CD4-positive, alpha-beta memory T cell (primary cell): ENCODE data around the gene TMEM140. TPM values are rescaled to one million over a fixed set of nuclear protein-coding genes. Genes with fewer than 3 reads are reported as not detected.
A peak's percentile ranks its signal among the peaks of the same experiment; 100 is the strongest.
"Not testable (repeated sequence)": the region's sequence is repeated elsewhere in the genome, so short reads cannot be mapped to it uniquely, and the experiment has no call there.

Experiments used
- CTCF ChIA-PET: fragments of 350-600 bp; sonication (Branson Sonifier 250); formaldehyde crosslinking; loops from one replicate; lab custom pipeline; 2021; ENCODE audit warnings: inconsistent platforms; ENCODE audit not compliant: partially characterized antibody; lab: Charles Lee
- POLR2A ChIA-PET: fragments of 350-600 bp; sonication (Branson Sonifier 250); formaldehyde crosslinking; loops from one replicate; lab custom pipeline; 2021; ENCODE audit not compliant: partially characterized antibody; lab: Charles Lee
- DNase-seq, 5 donors: peaks; one replicate each; pipeline versions ENCODE4 v3.0.0 to v3.0.0-alpha.2; 2020 to 2022; ENCODE audit warnings: mixed read lengths in 1 of 5
- H3K27ac ChIP-seq: one replicate; pipeline ENCODE4 v1.7.0; 2013; ENCODE audit warnings: low read depth, low read length
- H3K27me3 ChIP-seq: 2 replicates; pipeline ENCODE4 v1.7.0; 2013; ENCODE audit warnings: mild to moderate bottlenecking, low read length, moderate library complexity; ENCODE audit not compliant: insufficient read depth
- H3K36me3 ChIP-seq: 2 replicates; pipeline ENCODE4 v1.7.0; 2013; ENCODE audit warnings: mild to moderate bottlenecking, low read length, moderate library complexity; ENCODE audit not compliant: insufficient read depth
- H3K4me1 ChIP-seq: 2 replicates; pipeline ENCODE4 v1.7.0; 2013; ENCODE audit warnings: mild to moderate bottlenecking, low read length, moderate library complexity; ENCODE audit not compliant: insufficient read depth
- H3K4me3 ChIP-seq, 2 donors: one replicate each; pipeline ENCODE4 v1.7.0; 2013; ENCODE audit warnings: low read length in 2 of 2, mild to moderate bottlenecking in 1 of 2
- H3K9me3 ChIP-seq, 2 donors: one replicate each; pipeline ENCODE4 v1.7.0; 2013; ENCODE audit warnings: low read length in 2 of 2, control low read depth in 1 of 2; ENCODE audit not compliant: control insufficient read depth in 1 of 2
- H3K27ac Mint-ChIP-seq, 7 donors: one replicate each; pipeline ENCODE4 v1.8.0; 2020 to 2021; ENCODE audit warnings: mixed read lengths in 7 of 7, mild to moderate bottlenecking in 6 of 7, inconsistent platforms in 3 of 7, moderate library complexity in 3 of 7
- H3K27me3 Mint-ChIP-seq, 2 donors: one replicate each; pipeline ENCODE4 v1.8.0; 2020 to 2021; ENCODE audit warnings: mixed read lengths in 2 of 2
- H3K36me3 Mint-ChIP-seq, 2 donors: one replicate each; pipeline ENCODE4 v1.8.0; 2020 to 2021; ENCODE audit warnings: mixed read lengths in 2 of 2, inconsistent platforms in 1 of 2, mild to moderate bottlenecking in 1 of 2
- H3K4me1 Mint-ChIP-seq, 4 donors: one replicate each; pipeline ENCODE4 v1.8.0; 2020 to 2021; ENCODE audit warnings: mixed read lengths in 4 of 4, mild to moderate bottlenecking in 1 of 4
- H3K4me3 Mint-ChIP-seq, 8 donors: one replicate each; pipeline ENCODE4 v1.8.0; 2020 to 2021; ENCODE audit warnings: mixed read lengths in 8 of 8, mild to moderate bottlenecking in 7 of 8, moderate library complexity in 6 of 8, inconsistent platforms in 3 of 8
- H3K9me3 Mint-ChIP-seq, 8 donors: one replicate each; pipeline ENCODE4 v1.8.0; 2020 to 2021; ENCODE audit warnings: mixed read lengths in 8 of 8, mild to moderate bottlenecking in 5 of 8, inconsistent platforms in 3 of 8, moderate library complexity in 1 of 8
- intact Hi-C: fragments of 100-400 bp; cut with micrococcal nuclease; formaldehyde crosslinking; loops from one replicate; pipeline ENCODE4 v1.15.1; 2023
- polyA plus RNA-seq, 2 donors: library from polyadenylated mRNA; unstranded; fragments of 300-500 nt; fragmentation: Illumina TruSeq; gene quantifications; one replicate each; pipeline ENCODE4 v1.2.3, GENCODE V29; 2021
- total RNA-seq, 2 experiments: library from RNA; stranded (reverse); gene quantifications; one replicate each; pipeline ENCODE4 v1.2.3, GENCODE V29; 2021

Gene TMEM140
- total and polyA plus RNA-seq, 4 experiments from 2014 or later = 13.6 to 31.3 (median 29.6) TPM

- Histone ChIP-seq H3K27ac (peak overlapping the region; percentile 85), H3K36me3 (no peaks in the 10 kb centered on the region), H3K4me3 (peak overlapping the region; percentile 59 to 71), H3K9me3 (no peaks in the 10 kb centered on the region), H3K4me1 (peaks cover 27% of the 10 kb centered on the region), H3K27me3 (no peaks in the 10 kb centered on the region)
- Mint-ChIP-seq H3K4me3 (peak overlapping the region; percentile 96 to 99 (median 98)), H3K36me3 (peaks cover 14 to 21% of the 10 kb centered on the region in 2 donors), H3K9me3 (no peaks in the 10 kb centered on the region), H3K27ac (peak overlapping the region; percentile 92 to 99 (median 99)), H3K27me3 (no peaks in the 10 kb centered on the region), H3K4me1 (peaks cover 13 to 46% (median 30%) of the 10 kb centered on the region in 4 donors)
- intact Hi-C loops = loop anchor here (1.0 to 2.0 kb wide), 11 partner anchors 41 to 771 kb away; partner anchors contain the start of genes AGBL3, AKR1B1, BPGM and CNOT4
- CTCF ChIA-PET = interaction anchor here (0.9 to 3.1 kb wide), 6 partner anchors 8 to 565 kb away, joined by 3 to 12 read pairs (median 4); partner anchors contain the start of genes AGBL3 and TMEM140
- POLR2A ChIA-PET = interaction anchor here (0.6 to 3.6 kb wide), 9 partner anchors 13 to 896 kb away, joined by 3 to 40 read pairs (median 5); partner anchors contain the start of genes AGBL3, CYREN, NUP205 and SLC35B4
- DNase-seq = no peak
These were observed 63.0 kb downstream of the TMEM140 start for GRCh38 chr7:135210888-135211178.

DNA sequence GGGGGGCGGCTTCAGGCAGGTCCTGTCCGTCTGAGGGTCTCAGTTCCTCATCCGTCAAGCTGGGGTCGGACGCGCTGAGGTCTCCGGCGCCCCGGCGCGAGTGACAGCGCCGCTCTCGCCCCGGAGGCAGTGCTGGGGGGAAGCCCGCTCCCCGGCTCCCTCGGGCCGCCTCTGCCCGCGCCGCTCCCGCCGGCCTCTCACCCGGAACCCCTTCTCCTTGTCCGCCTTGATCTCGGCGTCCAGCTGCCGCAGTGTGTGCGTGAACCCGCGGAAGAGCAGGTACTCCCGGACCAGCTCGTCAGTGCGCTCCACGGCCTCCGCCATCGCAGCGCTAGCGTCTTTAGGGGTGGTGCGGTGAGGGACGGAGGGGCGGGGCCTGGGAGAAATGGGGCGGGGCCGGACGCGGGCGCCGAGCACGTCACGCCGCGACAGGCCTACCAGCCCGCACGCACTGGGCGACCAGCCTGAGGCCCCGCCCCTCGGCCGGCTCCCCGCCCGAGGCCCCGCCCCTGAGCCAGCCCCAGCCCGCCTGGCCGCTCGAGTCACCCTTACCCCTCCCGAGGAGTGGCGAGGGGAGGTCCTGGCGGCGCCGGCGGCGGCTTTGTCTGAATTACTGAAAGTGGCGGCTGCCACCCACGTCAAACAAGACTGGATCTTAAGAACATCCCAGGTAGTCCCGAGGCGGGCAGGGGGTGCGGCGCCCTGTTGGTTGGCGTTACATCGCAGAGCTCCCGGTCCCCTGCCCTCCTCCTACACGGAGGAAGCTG is 63.5 kb downstream of the TMEM140 start, which contains the start of gene WDR91:
Gene WDR91, minus strand, starts transcription at position 348 of the 767 bp plus-strand sequence. Its CDS starts 24 bp downstream, at position 324.
- CTCF ChIA-PET = interaction anchor here (0.7 to 3.1 kb wide), 6 partner anchors 22 to 566 kb away, joined by 4 to 12 read pairs (median 4); partner anchors contain the start of genes AGBL3 and TMEM140
- Mint-ChIP-seq H3K4me1 (peaks cover 13 to 46% (median 28%) of the 10 kb centered on the region in 4 donors), H3K4me3 (peak within 1 kb of the TSS; percentile 96 to 99 (median 98)), H3K9me3 (no peaks in the 10 kb centered on the region), H3K27me3 (no peaks in the 10 kb centered on the region), H3K36me3 (peaks cover 10 to 16% of the 10 kb centered on the region in 2 donors), H3K27ac (peak within 1 kb of the TSS; percentile 92 to 99 (median 99))
- peak within 1 kb of the TSS; percentile 71 to 80 for H3K4me3 ChIP-seq
- H3K36me3 ChIP-seq = no peaks in the 10 kb centered on the region
- DNase-seq = peak; percentile 89 to 95 (median 90)
- H3K4me1 ChIP-seq = peaks cover 27% of the 10 kb centered on the region
- H3K27me3 ChIP-seq = no peaks in the 10 kb centered on the region
- POLR2A ChIA-PET = interaction anchor here (0.6 to 3.6 kb wide), 10 partner anchors 42 to 896 kb away, joined by 3 to 40 read pairs (median 4); partner anchors contain the start of genes AGBL3, CYREN, NUP205 and SLC35B4
- H3K27ac ChIP-seq = peak within 1 kb of the TSS; percentile 85
- no peaks in the 10 kb centered on the region for H3K9me3 ChIP-seq
- intact Hi-C loops = loop anchor here (1.0 to 2.0 kb wide), 11 partner anchors 41 to 771 kb away; partner anchors contain the start of genes AGBL3, AKR1B1, BPGM and CNOT4

DNA sequence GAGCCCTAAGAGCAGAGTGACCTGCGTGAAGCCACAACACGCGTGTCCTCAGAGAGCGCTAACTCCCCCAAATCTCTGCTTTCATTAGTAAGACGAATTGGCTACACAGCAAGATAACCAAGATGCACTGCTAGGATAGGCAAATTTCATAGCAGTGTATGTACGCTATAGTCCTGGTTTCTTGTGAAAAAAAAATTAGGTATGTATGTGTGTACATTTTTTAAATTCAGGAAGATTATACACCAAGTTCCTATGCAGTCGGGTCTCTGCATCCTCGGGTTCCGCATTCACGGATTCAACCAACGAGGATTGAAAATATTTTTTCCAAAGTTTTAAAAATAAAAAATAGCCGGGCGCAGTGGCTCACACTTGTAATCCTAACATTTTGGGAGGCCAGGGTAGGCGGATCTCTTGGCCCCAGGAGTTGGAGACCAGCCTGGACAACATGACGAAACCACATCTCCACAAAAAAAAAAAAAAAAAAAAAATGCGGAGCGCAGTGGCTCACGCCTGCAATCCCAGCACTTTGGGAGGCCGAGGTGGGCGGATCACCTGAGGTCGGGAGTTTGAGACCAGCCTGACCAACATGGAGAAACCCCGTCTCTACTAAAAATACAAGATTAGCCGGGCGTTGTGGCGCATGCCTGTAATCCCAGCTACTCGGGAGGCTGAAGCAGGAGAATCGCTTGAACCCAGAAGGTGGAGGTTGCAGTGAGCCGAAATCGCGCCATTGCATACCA is 64.2 kb downstream of the TMEM140 start:
- not testable (repeated sequence) for H3K9me3 ChIP-seq, DNase-seq, H3K27me3 Mint-ChIP-seq, H3K9me3 Mint-ChIP-seq, H3K36me3 ChIP-seq, H3K27me3 ChIP-seq
- Mint-ChIP-seq H3K27ac (peak overlapping the region; percentile 88 to 96 (median 92)), H3K4me1 (peaks cover 11 to 44% (median 26%) of the 10 kb centered on the region in 4 donors), H3K36me3 (peaks cover 8 to 14% of the 10 kb centered on the region in 2 donors), H3K4me3 (peak overlapping the region; percentile 91 to 99 (median 98))
- intact Hi-C loops = loop anchor here (1.0 to 2.0 kb wide), 11 partner anchors 42 to 770 kb away; partner anchors contain the start of genes AGBL3, AKR1B1, BPGM and CNOT4
- Histone ChIP-seq H3K4me3 (peak overlapping the region; percentile 71 to 80), H3K4me1 (peaks cover 27% of the 10 kb centered on the region), H3K27ac (peak overlapping the region; percentile 70)
- ChIA-PET CTCF (interaction anchor here (0.7 to 1.4 kb wide), 3 partner anchors 41 to 566 kb away, joined by 4 to 6 read pairs (median 5); partner anchors contain the start of gene TMEM140), POLR2A (interaction anchor here (1.0 to 3.6 kb wide), 8 partner anchors 42 to 895 kb away, joined by 3 to 40 read pairs (median 4); partner anchors contain the start of genes AGBL3, CYREN, SLC35B4 and TMEM140)

DNA sequence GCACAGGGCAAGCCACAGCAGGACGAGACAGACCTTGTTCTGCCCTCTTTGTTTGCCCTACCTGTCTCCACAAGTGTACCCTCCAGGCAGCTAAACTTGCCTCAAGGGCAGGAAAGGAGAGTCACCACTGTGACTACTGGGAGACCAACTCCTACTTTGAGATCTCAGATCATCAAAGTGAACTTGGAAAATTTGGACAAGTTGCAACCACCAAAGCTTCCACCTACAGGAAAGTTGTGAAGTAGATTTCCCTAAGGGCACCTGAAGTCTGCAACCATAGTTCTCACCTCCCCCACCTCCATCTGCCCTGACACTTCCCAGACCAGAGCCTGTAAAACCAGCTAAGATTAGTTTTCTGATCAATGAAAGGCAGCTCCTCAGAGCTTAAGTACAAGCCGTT is 66.0 kb downstream of the TMEM140 start:
- intact Hi-C loops = no loop called here
- ChIA-PET POLR2A (interaction anchor here (0.7 kb wide), 1 partner anchor 43 kb away, joined by 4 read pairs; the partner anchor contains the start of gene CYREN), CTCF (interaction anchor here (1.2 to 2.2 kb wide), 3 partner anchors 43 to 228 kb away, joined by 3 to 10 read pairs (median 4); partner anchors contain the start of genes AGBL3 and CYREN)
- peaks cover 19% of the 10 kb centered on the region for H3K4me1 ChIP-seq
- no peak overlapping the region for H3K27ac ChIP-seq
- H3K27me3 Mint-ChIP-seq = peaks cover 2 to 4% of the 10 kb centered on the region in 2 donors
- no peaks in the 10 kb centered on the region for H3K36me3 ChIP-seq
- no peak overlapping the region for H3K4me3 ChIP-seq
- H3K4me3 Mint-ChIP-seq = peak overlapping the region in 4 of 8 donors; percentile 24 to 79 (median 45)
- peak overlapping the region in 1 of 7 donors; percentile 39 for H3K27ac Mint-ChIP-seq
- H3K36me3 Mint-ChIP-seq = peaks cover 0 to 6% of the 10 kb centered on the region in 2 donors
- DNase-seq = no peak
- H3K9me3 ChIP-seq = no peaks in the 10 kb centered on the region
- H3K9me3 Mint-ChIP-seq = no peaks in the 10 kb centered on the region
- H3K27me3 ChIP-seq = no peaks in the 10 kb centered on the region
- H3K4me1 Mint-ChIP-seq = peaks cover 7 to 28% (median 16%) of the 10 kb centered on the region in 4 donors

DNA sequence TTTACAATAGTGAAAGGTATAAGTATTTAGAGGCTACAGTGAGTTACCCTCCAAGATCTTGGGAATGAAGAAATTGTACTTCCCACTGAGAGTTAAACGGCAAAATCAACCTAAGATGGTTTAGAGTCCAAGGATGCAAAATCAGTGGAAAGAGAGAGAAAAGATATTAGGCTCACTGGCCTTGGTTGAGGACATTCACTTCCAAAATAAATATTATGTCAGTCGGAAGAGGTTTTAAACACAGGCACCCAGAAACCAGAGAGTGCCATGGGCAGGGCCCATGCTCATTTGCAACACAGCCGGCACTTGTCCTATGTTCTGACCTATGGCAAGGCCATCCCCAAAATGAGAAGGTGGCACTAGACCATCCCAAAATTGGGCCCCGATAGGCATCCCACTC is 67.3 kb downstream of the TMEM140 start:
- no peak overlapping the region for H3K27ac ChIP-seq
- H3K4me3 ChIP-seq = no peak overlapping the region
- no peak for DNase-seq
- ChIA-PET CTCF (interaction anchor here (1.0 to 2.2 kb wide), 3 partner anchors 9 to 229 kb away, joined by 3 to 10 read pairs (median 4); partner anchors contain the start of genes AGBL3 and CYREN), POLR2A (no interaction called here)
- H3K27ac Mint-ChIP-seq = peak overlapping the region in 1 of 7 donors; percentile 29
- intact Hi-C loops = no loop called here
- peaks cover 2 to 4% of the 10 kb centered on the region in 2 donors for H3K27me3 Mint-ChIP-seq
- peaks cover 0 to 6% of the 10 kb centered on the region in 2 donors for H3K36me3 Mint-ChIP-seq
- no peaks in the 10 kb centered on the region for H3K9me3 Mint-ChIP-seq
- peaks cover 6 to 17% (median 10%) of the 10 kb centered on the region in 4 donors for H3K4me1 Mint-ChIP-seq
- no peaks in the 10 kb centered on the region for H3K36me3 ChIP-seq
- no peaks in the 10 kb centered on the region for H3K27me3 ChIP-seq
- peaks cover 14% of the 10 kb centered on the region for H3K4me1 ChIP-seq
- H3K9me3 ChIP-seq = no peaks in the 10 kb centered on the region
- no peak overlapping the region for H3K4me3 Mint-ChIP-seq

DNA sequence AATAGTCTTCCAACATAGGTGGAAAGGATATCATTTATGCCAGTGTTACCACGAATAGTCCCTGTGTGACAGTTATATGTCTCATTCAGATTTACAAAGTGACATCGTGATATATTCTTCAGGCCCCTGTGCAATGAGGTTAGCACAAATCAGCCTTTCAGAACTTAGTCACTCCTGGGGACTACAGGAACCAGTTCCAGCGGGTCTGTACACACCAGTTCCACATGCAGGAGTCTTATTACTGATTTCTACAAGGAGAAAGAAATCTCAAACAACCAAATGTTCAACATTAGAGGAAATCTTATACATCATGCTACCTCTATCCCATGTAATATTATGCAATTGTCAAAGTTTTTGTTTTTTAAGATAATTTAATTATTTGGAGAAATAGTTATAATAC is 67.8 kb downstream of the TMEM140 start:
- Mint-ChIP-seq H3K27ac (no peak overlapping the region), H3K9me3 (peaks cover 0 to 3% (median 0%) of the 10 kb centered on the region in 8 donors), H3K4me1 (peaks cover under 1 to 12% (median 5%) of the 10 kb centered on the region in 4 donors), H3K36me3 (peaks cover 0 to 5% of the 10 kb centered on the region in 2 donors), H3K27me3 (peaks cover 2 to 4% of the 10 kb centered on the region in 2 donors), H3K4me3 (no peak overlapping the region)
- H3K9me3 ChIP-seq = no peaks in the 10 kb centered on the region
- H3K27ac ChIP-seq = no peak overlapping the region
- POLR2A ChIA-PET = no interaction called here
- H3K36me3 ChIP-seq = no peaks in the 10 kb centered on the region
- no peak for DNase-seq
- H3K27me3 ChIP-seq = no peaks in the 10 kb centered on the region
- no peak overlapping the region for H3K4me3 ChIP-seq
- intact Hi-C loops = no loop called here
- H3K4me1 ChIP-seq = peaks cover 8% of the 10 kb centered on the region
- CTCF ChIA-PET = no interaction called here
